K562 (cell line): Measurements from ENCODE around the gene ATXN7L1. TPM values are rescaled to one million over a fixed set of nuclear protein-coding genes. Genes with fewer than 3 reads are reported as not detected.
A peak's percentile ranks its signal among the peaks of the same experiment; 100 is the strongest.

Experiments used
- ATF1 ChIP-seq, 2 experiments: fragments of 450-650 bp in 1 of 2; IDR thresholded peaks; 2 replicates each; pipeline ENCODE4 v1.6.1; 2016; ENCODE audit warnings: missing compliant biosample characterization in 1 of 2, missing genetic modification characterization in 1 of 2
- BCOR ChIP-seq: fragments of 450-650 bp; IDR thresholded peaks from 2 replicates; pipeline ENCODE4 v1.6.1; 2016
- CAMTA2 ChIP-seq: fragments of 250-450 bp; sonication (Bioruptor Pico); conservative IDR thresholded peaks from 2 replicates; pipeline ENCODE4 v1.5.1; 2022
- CHCHD3 ChIP-seq: fragments of 250-450 bp; sonication (Bioruptor Pico); IDR thresholded peaks from 2 replicates; pipeline ENCODE4 v2.1.2; 2022; ENCODE audit warnings: mild to moderate bottlenecking
- E2F1 ChIP-seq: sonication (generic); formaldehyde crosslinking; IDR thresholded peaks from 2 replicates; pipeline ENCODE4 v1.8.1; 2023; ENCODE audit warnings: mild to moderate bottlenecking, missing genetic modification reagents, moderate library complexity
- EGR1 ChIP-seq: fragments of 450-650 bp; conservative IDR thresholded peaks from 2 replicates; pipeline ENCODE4 v1.6.1; 2017; ENCODE audit warnings: mild to moderate bottlenecking
- ETV5 ChIP-seq: sonication (generic); formaldehyde crosslinking; IDR thresholded peaks from 2 replicates; pipeline ENCODE4 v1.4.0; 2020; ENCODE audit warnings: low read depth, mild to moderate bottlenecking, missing genetic modification reagents
- GABPA ChIP-seq: fragments of 200-800 bp; sonication (Bioruptor generic); conservative IDR thresholded peaks from 2 replicates; pipeline ENCODE4 v1.6.1; 2016; ENCODE audit warnings: low read depth, missing genetic modification characterization, missing compliant biosample characterization
- KLF1 ChIP-seq: fragments of 450-650 bp; IDR thresholded peaks from 2 replicates; pipeline ENCODE4 v1.6.1; 2016; ENCODE audit warnings: missing genetic modification characterization, missing compliant biosample characterization
- KLF13 ChIP-seq: fragments of 450-650 bp; IDR thresholded peaks from 2 replicates; pipeline ENCODE4 v1.6.1; 2016; ENCODE audit warnings: missing genetic modification characterization, low read depth, mild to moderate bottlenecking, missing compliant biosample characterization, moderate library complexity, borderline replicate concordance
- MCM5 ChIP-seq: fragments of 450-650 bp; IDR thresholded peaks from 2 replicates; pipeline ENCODE4 v1.6.1; 2016; ENCODE audit warnings: low read depth
- MYBL2 ChIP-seq, 2 experiments: fragments of 450-650 bp in 1 of 2; sonication (generic) in 1 of 2; formaldehyde crosslinking in 1 of 2; IDR thresholded peaks; 2 replicates each; pipeline versions ENCODE4 v1.6.1 to v1.8.1; 2017 to 2022; ENCODE audit warnings: borderline replicate concordance in 1 of 2, inconsistent platforms in 1 of 2, low read depth in 1 of 2, mild to moderate bottlenecking in 1 of 2, missing genetic modification reagents in 1 of 2, moderate library complexity in 1 of 2
- MYNN ChIP-seq, 2 experiments: sonication (generic); formaldehyde crosslinking in 1 of 2; IDR thresholded peaks; 2 replicates each; pipeline versions ENCODE4 v1.5.0 to v1.6.1; 2016 to 2020; ENCODE audit warnings: antibody characterized with exemption in 1 of 2, missing genetic modification reagents in 1 of 2
- NFE2 ChIP-seq: IDR thresholded peaks from 2 replicates; pipeline ENCODE4 v1.6.1; 2014; ENCODE audit warnings: antibody characterized with exemption, low read depth
- POLR2A ChIP-seq: fragments of 450-650 bp; conservative IDR thresholded peaks from 2 replicates; pipeline ENCODE4 v1.6.1; 2016
- RBM14 ChIP-seq: fragments of 200-400 bp; formaldehyde crosslinking; IDR thresholded peaks from 2 replicates; pipeline ENCODE4 v1.6.1; 2018; ENCODE audit warnings: low read depth, mild to moderate bottlenecking, low read length, moderate library complexity, borderline replicate concordance; ENCODE audit not compliant: insufficient read depth
- SAFB2 ChIP-seq: fragments of 200-400 bp; formaldehyde crosslinking; IDR thresholded peaks from 2 replicates; pipeline ENCODE4 v1.6.1; 2018; ENCODE audit warnings: borderline replicate concordance, low read length, low read depth, moderate library complexity; ENCODE audit not compliant: severe bottlenecking
- SMARCC2 ChIP-seq: fragments of 450-650 bp; IDR thresholded peaks from 2 replicates; pipeline ENCODE4 v1.6.1; 2017; ENCODE audit warnings: antibody characterized with exemption, moderate library complexity, mild to moderate bottlenecking, low read depth
- TAF9B ChIP-seq: fragments of 450-650 bp; IDR thresholded peaks from 2 replicates; pipeline ENCODE4 v1.6.1; 2018; ENCODE audit warnings: mild to moderate bottlenecking; ENCODE audit not compliant: partially characterized antibody
- TFAP4 ChIP-seq: sonication (generic); formaldehyde crosslinking; IDR thresholded peaks from 2 replicates; pipeline ENCODE4 v1.8.0; 2022; ENCODE audit warnings: missing genetic modification reagents, mild to moderate bottlenecking, moderate library complexity, borderline replicate concordance
- ZC3H11A ChIP-seq: IDR thresholded peaks from 2 replicates; pipeline ENCODE4 v1.6.1; 2012; ENCODE audit warnings: low read depth, low read length, improper control_type of control experiment
- ZEB2 ChIP-seq: fragments of 450-650 bp; IDR thresholded peaks from 2 replicates; pipeline ENCODE4 v1.6.1; 2016
- ZNF184 ChIP-seq: sonication (generic); formaldehyde crosslinking; IDR thresholded peaks from 2 replicates; pipeline ENCODE4 v1.5.0; 2020; ENCODE audit warnings: missing genetic modification reagents
- ZNF217 ChIP-seq: sonication (generic); formaldehyde crosslinking; IDR thresholded peaks from 2 replicates; pipeline ENCODE4 v1.8.0; 2022; ENCODE audit warnings: mild to moderate bottlenecking, missing genetic modification reagents
- ZNF253 ChIP-seq: fragments of 250-450 bp; sonication (Bioruptor Pico); conservative IDR thresholded peaks from 2 replicates; pipeline ENCODE4 v1.6.1; 2021; ENCODE audit warnings: mild to moderate bottlenecking
- ZNF316 ChIP-seq: fragments of 450-650 bp; IDR thresholded peaks from 2 replicates; pipeline ENCODE4 v1.6.1; 2016
- ZNF785 ChIP-seq: fragments of 250-450 bp; sonication (Bioruptor Pico); IDR thresholded peaks from 2 replicates; pipeline ENCODE4 v1.4.0; 2020; ENCODE audit warnings: mild to moderate bottlenecking
- polyA plus RNA-seq, 8 experiments: library from polyadenylated mRNA; depleted of rRNA in 4 of 8; stranded (reverse) in 5 of 8; unstranded in 3 of 8; fragments of >200 nt; fragmentation: Nextera tagmentation in 2 of 8; fragmentation: Illumina TruSeq in 1 of 8; extraction: Ambion mirVana in 2 of 8; extraction: Trizol in 1 of 8; gene quantifications; 2 replicates each; pipeline versions ENCODE4 v1.2.1 to v1.2.3, GENCODE V29; 2011 to 2014; ENCODE audit warnings: inconsistent platforms in 1 of 8, missing spikeins in 1 of 8
- total RNA-seq, 7 experiments: library from RNA; depleted of rRNA in 6 of 7; stranded (reverse); fragments of >200 nt in 6 of 7; fragmentation: Illumina TruSeq in 2 of 7; extraction: Trizol in 2 of 7; gene quantifications; 2 replicates each; pipeline versions ENCODE4 v1.2.1 to v1.2.3, GENCODE V29; 2011 to 2021; ENCODE audit warnings: low replicate concordance in 1 of 7
- TF ChIP-seq, protein P1 (sequence below): fragments of 250-450 bp; sonication (Bioruptor Pico); IDR thresholded peaks from 2 replicates; pipeline ENCODE4 v1.5.0; 2021

Gene ATXN7L1
- total and polyA plus RNA-seq, 9 of the 15 experiments (the other 6 are each of a cell fraction or from before 2014, with no cell fraction given): 6.6 to 13.7 (median 10.7) TPM

- TF ChIP-seq E2F1 (0 out of 2 replicates have a peak, but pooled peaks have one; percentile 54), ZNF184 (CRISPR knock-in tag) (no peak), CHCHD3 (no peak), POLR2A (no peak), EGR1 (no peak), ZNF253 (CRISPR knock-in tag) (no peak), TAF9B (no peak), MYNN (IDR thresholded peaks at IDR 0.05) (no peak), MYNN (CRISPR knock-in tag; IDR thresholded peaks at IDR 0.05) (no peak), KLF13 (tag) (no peak), MCM5 (no peak), ZNF785 (no peak), TFAP4 (CRISPR knock-in tag) (no peak), ZNF316 (peak; percentile 100), ATF1 (CRISPR knock-in tag; IDR thresholded peaks at IDR 0.05) (no peak), ATF1 (tag; IDR thresholded peaks at IDR 0.05) (no peak), BCOR (peak; percentile 80), SMARCC2 (no peak), ZNF217 (CRISPR knock-in tag) (no peak), RBM14 (no peak), ZEB2 (peak; percentile 30; the same call in 1 of the 2 replicates), KLF1 (no peak), NFE2 (peak; percentile 79), CAMTA2 (CRISPR knock-in tag) (no peak), SAFB2 (no peak), MYBL2 (IDR thresholded peaks at IDR 0.05; ENCODE audit: low read depth) (peak; percentile 76), MYBL2 (CRISPR knock-in tag; IDR thresholded peaks at IDR 0.05; ENCODE audit: borderline replicate concordance) (no peak), ZC3H11A (no peak), ETV5 (no peak), GABPA (tag) (no peak)
- TF ChIP-seq, protein P1, sequence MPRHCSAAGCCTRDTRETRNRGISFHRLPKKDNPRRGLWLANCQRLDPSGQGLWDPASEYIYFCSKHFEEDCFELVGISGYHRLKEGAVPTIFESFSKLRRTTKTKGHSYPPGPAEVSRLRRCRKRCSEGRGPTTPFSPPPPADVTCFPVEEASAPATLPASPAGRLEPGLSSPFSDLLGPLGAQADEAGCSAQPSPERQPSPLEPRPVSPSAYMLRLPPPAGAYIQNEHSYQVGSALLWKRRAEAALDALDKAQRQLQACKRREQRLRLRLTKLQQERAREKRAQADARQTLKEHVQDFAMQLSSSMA: no peak
These were observed 264.3 kb downstream of the ATXN7L1 start (continued) for GRCh38 chr7:105611856-105612775.
